HepG2 (cell line): ENCODE measurements around the gene RRM2. TPM values are rescaled to one million over a fixed set of nuclear protein-coding genes. Genes with fewer than 3 reads are reported as not detected.

Source experiments
- ATAC-seq: fragments of 200-7000 bp; cut with Tn5 transposase; 3 replicates; pipeline ENCODE4 v1.9.1; 2020; ENCODE audit warnings: mild to moderate bottlenecking, moderate library complexity
- BruUV-seq: library from RNA; stranded (reverse); fragments of 400-500 nt; replicated peaks from 2 replicates; lab custom pipeline; 2021; lab: Mats Ljungman, UMichigan
- CTCF ChIA-PET: fragments of 300-600 bp; formaldehyde crosslinking; extraction: SDS; loops from one replicate; lab custom pipeline; 2021; ENCODE audit warnings: low total read pairs, inconsistent platforms, low intra/inter-chr PET ratio; lab: Yijun Ruan, JAX
- POLR2A ChIA-PET: fragments of 350-600 bp; sonication (Branson Sonifier 250); formaldehyde crosslinking; loops from one replicate; lab custom pipeline; 2020; ENCODE audit warnings: antibody characterized with exemption, inconsistent platforms; lab: Yijun Ruan, JAX
- DNase-seq: peaks from one replicate; pipeline ENCODE4 v3.0.0-alpha.2; 2015; ENCODE audit warnings: low spot score
- FAIRE-seq: peaks from 3 replicates; lab custom pipeline; 2011; peaks lifted over from hg19 to GRCh38; lab: Jason Lieb, UNC
- H2AFZ ChIP-seq: one replicate; pipeline ENCODE4 v1.6.1; 2011; ENCODE audit warnings: low read length, inconsistent platforms
- H3K27ac ChIP-seq: fragments of 300-600 bp; 3 replicates; pipeline ENCODE4 v1.8.0; 2011; ENCODE audit warnings: mixed run types, mild to moderate bottlenecking, mixed read lengths, low read length, inconsistent platforms; ENCODE audit not compliant: insufficient read depth; ENCODE audit errors: extremely low read length
- H3K27me3 ChIP-seq, 2 experiments: fragments of 200-600 bp in 1 of 2; 2 replicates in 1 of 2; 3 replicates in 1 of 2; pipeline versions ENCODE4 v1.6.0 to v1.8.0; 2011; ENCODE audit warnings: low read length in 2 of 2, mild to moderate bottlenecking in 2 of 2, moderate library complexity in 2 of 2, inconsistent platforms in 1 of 2; ENCODE audit not compliant: insufficient read depth in 2 of 2, control insufficient read depth in 1 of 2
- H3K36me3 ChIP-seq, 2 experiments: fragments of 200-600 bp in 1 of 2; replicated peaks in 1 of 2; 2 replicates in 1 of 2; 3 replicates in 1 of 2; pipeline versions ENCODE4 v1.5.1 to v1.8.0; 2011; ENCODE audit warnings: low read length in 2 of 2, inconsistent platforms in 1 of 2; ENCODE audit not compliant: insufficient read depth in 2 of 2, control insufficient read depth in 1 of 2
- H3K4me1 ChIP-seq: 2 replicates; pipeline ENCODE4 v1.5.1; 2012; ENCODE audit warnings: low read length, inconsistent platforms; ENCODE audit not compliant: insufficient read depth
- H3K4me2 ChIP-seq: 2 replicates; pipeline ENCODE4 v1.6.0; 2011; ENCODE audit warnings: low read depth, low read length, inconsistent platforms
- H3K4me3 ChIP-seq, 3 experiments: fragments of 200-600 bp in 1 of 3; sonication (generic), shearing (Covaris generic) in 1 of 3; replicated peaks in 1 of 3; 2 replicates each; pipeline ENCODE4 v1.5.1; 2011 to 2016; ENCODE audit warnings: low read length in 3 of 3, inconsistent platforms in 2 of 3, low read depth in 2 of 3, mild to moderate bottlenecking in 2 of 3, control low read depth in 1 of 3, mixed read lengths in 1 of 3; ENCODE audit not compliant: insufficient read depth in 1 of 3
- H3K79me2 ChIP-seq: one replicate; pipeline ENCODE4 v1.6.1; 2011; ENCODE audit warnings: low read length, inconsistent platforms; ENCODE audit not compliant: insufficient read depth
- H3K9ac ChIP-seq: 2 replicates; pipeline ENCODE4 v1.6.0; 2011; ENCODE audit warnings: mild to moderate bottlenecking, low read depth, low read length, inconsistent platforms; ENCODE audit not compliant: insufficient read depth
- H3K9me3 ChIP-seq: 2 replicates; pipeline ENCODE4 v1.5.1; 2012; ENCODE audit warnings: mild to moderate bottlenecking, low read length
- H4K20me1 ChIP-seq: 2 replicates; pipeline ENCODE4 v1.6.0; 2011; ENCODE audit warnings: inconsistent platforms, mild to moderate bottlenecking, low read length, moderate library complexity; ENCODE audit not compliant: insufficient read depth
- FOXO4 ChIP-seq: sonication (generic); formaldehyde crosslinking; conservative IDR thresholded peaks from 2 replicates; pipeline ENCODE4 v1.8.1; 2023; ENCODE audit warnings: missing genetic modification reagents
- JUN ChIP-seq: sonication (generic); formaldehyde crosslinking; IDR thresholded peaks from 2 replicates; pipeline ENCODE4 v1.4.0; 2020; ENCODE audit warnings: mild to moderate bottlenecking, missing genetic modification reagents
- RORA ChIP-seq: sonication (generic); formaldehyde crosslinking; IDR thresholded peaks from 2 replicates; pipeline ENCODE4 v1.5.0; 2020; ENCODE audit warnings: mild to moderate bottlenecking, missing genetic modification reagents, moderate library complexity
- ZMYM3 ChIP-seq: sonication (generic); formaldehyde crosslinking; IDR thresholded peaks from 2 replicates; pipeline ENCODE4 v1.5.1; 2020; ENCODE audit warnings: mild to moderate bottlenecking, missing genetic modification reagents
- ZNF629 ChIP-seq: sonication (generic); formaldehyde crosslinking; conservative IDR thresholded peaks from 2 replicates; pipeline ENCODE4 v1.5.0; 2020; ENCODE audit warnings: missing genetic modification reagents
- WGBS: methylation state at CpG from one replicate; pipeline ENCODE4 v1.1.6; 2017; ENCODE audit warnings: low lambda C conversion rate; 5-methylcytosine and 5-hydroxymethylcytosine counted together
- in situ Hi-C: cut with HindIII; loops from 2 replicates; pipeline ENCODE4 v1.10.0; 2017; ENCODE audit warnings: low pct_unique_long_range_greater_than_20kb; ENCODE audit not compliant: extremely low pct_ligation_motif_present
- intact Hi-C: fragments of 100-400 bp; cut with micrococcal nuclease; formaldehyde crosslinking; loops from one replicate; pipeline ENCODE4 v1.10.0; 2022; ENCODE audit not compliant: unreplicated experiment
- polyA plus RNA-seq, 8 experiments: library from polyadenylated mRNA; depleted of rRNA in 3 of 8; stranded (reverse) in 7 of 8; unstranded in 1 of 8; fragments of >200 nt; fragmentation: Illumina TruSeq in 4 of 8; extraction: Trizol in 4 of 8; gene quantifications; 2 replicates each; pipeline versions ENCODE4 v1.2.1 to v1.2.3, GENCODE V29; 2011 to 2016; ENCODE audit warnings: low read depth in 4 of 8, missing spikeins in 1 of 8, mixed read lengths in 1 of 8; ENCODE audit not compliant: insufficient read depth in 1 of 8
- total RNA-seq, 5 experiments: library from RNA; depleted of rRNA; stranded (reverse); fragments of >200 nt; fragmentation: Illumina TruSeq; extraction: Trizol; gene quantifications; 2 replicates each; pipeline ENCODE4 v1.2.3, GENCODE V29; 2016; ENCODE audit warnings: low read depth in 1 of 5

RRM2 gene
- total and polyA plus RNA-seq, 2 of the 13 experiments (the other 11 are each of a cell fraction or from before 2014, with no cell fraction given): 31.3 to 150 TPM

DNA sequence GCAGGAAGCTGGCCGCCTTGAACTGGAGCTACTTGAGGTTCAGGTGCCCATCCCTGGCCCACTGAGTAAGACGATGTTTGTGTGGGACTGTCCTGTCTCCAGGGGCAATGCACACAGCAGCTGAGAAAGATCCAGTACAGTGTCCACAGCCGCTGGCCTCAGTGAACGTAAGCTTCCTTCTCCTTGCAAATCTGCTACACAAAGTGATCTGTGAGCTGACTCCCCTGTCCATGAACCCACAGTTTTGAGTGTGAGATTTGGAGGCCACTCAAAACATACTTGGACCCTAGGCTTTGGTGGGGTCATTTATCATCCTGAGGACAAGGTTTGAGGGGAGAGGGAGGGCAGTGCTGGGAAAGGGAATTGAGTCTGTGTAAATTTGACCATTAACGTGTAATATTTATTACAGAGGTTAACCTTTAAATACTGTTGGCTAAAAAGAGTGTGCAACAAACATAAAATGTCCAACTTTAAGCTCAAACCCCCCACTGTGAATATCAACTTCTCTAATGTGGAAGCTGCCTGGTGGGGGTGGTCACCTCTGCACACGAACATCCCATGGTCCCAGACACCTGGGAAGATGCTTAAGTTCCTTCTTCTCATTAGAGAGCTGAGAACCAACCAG is 37.4 kb upstream of the RRM2 start:
- in situ Hi-C loops (no loop called here), intact Hi-C loops (no loop called here)
- ChIA-PET POLR2A (interaction anchor here (1.2 kb wide), 1 partner anchor 12 kb away, joined by 4 read pairs; no protein-coding TSS in a partner anchor), CTCF (no interaction called here)
- Histone ChIP-seq H3K27ac (no peak overlapping the region), H3K4me2 (peak overlapping the region; percentile 51), H3K4me3 (no peak overlapping the region), H2AFZ (no peak overlapping the region), H3K27me3 (peaks cover 9 to 45% of the 10 kb centered on the region in 2 experiments; a peak in 4 of 5 replicates), H3K79me2 (no peaks in the 10 kb centered on the region), H4K20me1 (no peaks in the 10 kb centered on the region), H3K4me1 (peaks cover 26% of the 10 kb centered on the region), H3K9me3 (no peaks in the 10 kb centered on the region), H3K9ac (no peak overlapping the region), H3K36me3 (no peaks in the 10 kb centered on the region)
- 0 out of 2 replicates have a peak, but pooled peaks have one; percentile 22 for TF ChIP-seq FOXO4
- no peak for TF ChIP-seq RORA (CRISPR knock-in tag)
- DNase-seq (no peak), ATAC-seq (peak; percentile 37; the same call in 2 of the 3 replicates), FAIRE-seq (no peak)
- 8% methylated on average over 6 of the region's 6 CpGs for WGBS
- no TSS peak for BruUV-seq

DNA sequence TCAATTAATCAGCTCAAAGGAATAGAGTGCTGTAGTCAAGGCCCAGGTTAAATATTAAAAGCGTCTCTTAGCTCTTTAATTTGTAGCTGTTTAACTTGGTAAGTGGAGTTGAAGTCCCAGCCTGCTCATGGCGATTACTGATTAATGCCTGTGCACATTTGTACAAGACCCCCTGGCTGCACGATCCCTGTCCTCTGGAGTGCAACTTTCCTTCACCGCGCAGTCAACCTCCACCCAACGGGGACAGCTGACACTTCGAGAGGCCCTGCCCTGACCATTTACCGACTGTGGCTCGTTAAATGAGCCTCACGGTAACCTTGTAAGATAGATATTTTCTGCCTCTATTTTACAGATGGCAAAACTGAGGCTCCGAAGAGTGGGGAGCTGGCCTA is 36.9 kb upstream of the RRM2 start:
- in situ Hi-C loops: no loop called here
- Histone ChIP-seq H3K27ac (no peak overlapping the region), H3K9ac (no peak overlapping the region), H3K36me3 (no peaks in the 10 kb centered on the region), H4K20me1 (no peaks in the 10 kb centered on the region), H3K27me3 (peaks cover 7 to 40% of the 10 kb centered on the region in 2 experiments; a peak in 4 of 5 replicates), H3K4me2 (peak overlapping the region; percentile 51), H3K4me1 (peaks cover 26% of the 10 kb centered on the region), H2AFZ (no peak overlapping the region), H3K4me3 (no peak overlapping the region), H3K9me3 (no peaks in the 10 kb centered on the region), H3K79me2 (no peaks in the 10 kb centered on the region)
- TF ChIP-seq ZMYM3 (peak; percentile 62; the same call in 1 of the 2 replicates), JUN (CRISPR knock-in tag) (no peak), ZNF629 (CRISPR knock-in tag) (peak; percentile 80)
- POLR2A ChIA-PET: interaction anchor here (1.2 kb wide), 1 partner anchor 13 kb away, joined by 4 read pairs; no protein-coding TSS in a partner anchor
- FAIRE-seq (no peak), ATAC-seq (peak; percentile 53), DNase-seq (no peak)
- intact Hi-C loops: no loop called here
- BruUV-seq: no TSS peak
- CTCF ChIA-PET: no interaction called here
- 4% methylated on average over 11 of the region's 11 CpGs for WGBS
